HG03432 (cell line): ENCODE data around the gene OR10G2.

Experiments used
- ATAC-seq: cut with Tn5 transposase; IDR thresholded peaks from one replicate; pipeline ENCODE4 v1.9.1; 2021; ENCODE audit warnings: mild to moderate bottlenecking, moderate library complexity; ENCODE audit not compliant: unreplicated experiment

Gene OR10G2

DNA sequence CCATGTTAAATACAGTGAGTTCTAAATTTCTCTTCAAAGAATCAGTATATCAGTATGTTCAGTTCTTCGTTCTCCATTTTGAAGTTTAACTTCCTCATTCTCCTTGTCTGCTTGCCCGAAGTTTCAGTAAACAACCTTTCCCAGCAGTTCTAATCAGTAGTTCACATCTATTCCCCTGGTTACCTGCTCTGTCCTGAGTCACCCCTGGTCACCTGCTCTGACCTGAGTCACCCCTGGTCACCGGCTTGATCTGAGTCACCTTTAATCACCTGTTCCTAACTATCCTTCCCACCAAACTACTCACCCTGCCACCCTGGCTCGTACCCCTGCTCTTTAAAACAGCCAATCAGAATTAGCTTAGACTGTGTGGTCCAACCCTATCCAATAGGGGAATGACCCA lies 45.4 kb downstream of the OR10G2 start:
- ATAC-seq: no peak
